Stimulated activated CD4-positive, alpha-beta T cell treated with anti-CD3 and anti-CD28 coated beads, Interleukin-15, amount 100 ng/mL, for 1 hour (primary cell): ENCODE results near the gene GABBR2.
"Not testable (repeated sequence)": the region's sequence is repeated elsewhere in the genome, so short reads cannot be mapped to it uniquely, and the experiment has no call there.

Experiments
- DNase-seq, 2 donors: peaks; one replicate each; pipeline ENCODE4 v3.0.0-alpha.2; 2020; ENCODE audit warnings: low read depth in 1 of 2, low spot score in 1 of 2

GABBR2 gene

DNA sequence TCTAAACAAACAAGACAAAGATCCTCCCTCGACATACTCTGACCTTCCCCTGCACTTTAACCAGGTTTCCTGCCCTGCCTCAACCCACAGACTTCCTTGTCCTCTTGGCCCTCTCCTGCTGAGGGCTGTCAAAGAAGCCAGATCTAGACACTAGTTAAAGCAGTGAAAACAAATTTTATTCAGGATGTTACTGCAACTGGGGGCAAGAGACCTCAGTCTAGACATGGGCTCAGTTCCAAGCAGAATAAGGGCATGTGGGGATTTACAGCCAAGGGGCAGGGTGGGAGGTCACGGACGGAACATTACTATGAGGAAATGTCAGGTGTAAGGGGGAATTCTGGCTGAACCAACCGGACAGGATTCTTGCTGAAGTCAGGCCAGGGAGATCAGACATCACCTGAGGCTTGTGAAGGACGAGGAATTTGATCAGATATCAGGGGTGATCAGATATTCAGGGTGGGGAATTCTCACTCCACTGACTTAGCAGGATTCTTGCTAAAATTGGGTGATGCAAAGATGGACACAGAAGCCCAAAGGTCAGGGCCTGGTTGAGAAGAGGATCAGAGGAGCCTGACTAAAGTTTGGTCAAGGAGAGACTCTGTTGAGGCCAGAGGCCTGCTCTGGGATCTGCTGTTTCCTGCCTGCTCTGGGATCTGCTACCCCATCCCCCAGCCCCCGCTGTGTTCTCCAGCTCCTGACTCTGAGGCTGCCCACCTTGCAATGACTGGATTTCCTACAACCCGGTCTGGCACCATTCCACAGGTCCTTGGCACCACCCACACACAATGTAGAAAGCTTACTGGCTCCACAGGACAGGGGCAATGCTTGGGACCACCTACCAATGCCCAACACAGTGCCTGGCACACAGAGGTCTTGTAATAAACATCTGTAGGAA, 21.5 kb downstream of the GABBR2 start:
- no peak for DNase-seq

DNA sequence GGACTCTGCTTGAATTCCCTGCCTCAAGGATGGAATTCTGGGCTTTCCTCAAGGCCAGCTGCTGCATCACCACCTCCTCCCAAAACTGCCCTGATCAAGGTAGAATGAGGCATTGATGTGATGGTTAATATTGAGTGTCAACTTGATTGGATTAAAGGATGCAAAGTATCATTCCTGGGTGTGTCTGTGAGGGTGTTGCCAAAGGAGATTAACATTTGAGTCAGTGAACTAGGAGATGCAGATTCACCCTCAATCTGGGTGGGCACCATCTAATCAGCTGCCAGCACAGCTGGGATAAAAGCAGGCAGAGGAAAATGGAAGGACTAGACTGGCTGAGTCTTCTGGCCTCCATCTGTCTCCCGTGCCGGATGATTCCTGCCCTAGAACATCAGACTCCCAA, 23.9 kb downstream of the GABBR2 start:
- DNase-seq, result not testable (repeated sequence)

DNA sequence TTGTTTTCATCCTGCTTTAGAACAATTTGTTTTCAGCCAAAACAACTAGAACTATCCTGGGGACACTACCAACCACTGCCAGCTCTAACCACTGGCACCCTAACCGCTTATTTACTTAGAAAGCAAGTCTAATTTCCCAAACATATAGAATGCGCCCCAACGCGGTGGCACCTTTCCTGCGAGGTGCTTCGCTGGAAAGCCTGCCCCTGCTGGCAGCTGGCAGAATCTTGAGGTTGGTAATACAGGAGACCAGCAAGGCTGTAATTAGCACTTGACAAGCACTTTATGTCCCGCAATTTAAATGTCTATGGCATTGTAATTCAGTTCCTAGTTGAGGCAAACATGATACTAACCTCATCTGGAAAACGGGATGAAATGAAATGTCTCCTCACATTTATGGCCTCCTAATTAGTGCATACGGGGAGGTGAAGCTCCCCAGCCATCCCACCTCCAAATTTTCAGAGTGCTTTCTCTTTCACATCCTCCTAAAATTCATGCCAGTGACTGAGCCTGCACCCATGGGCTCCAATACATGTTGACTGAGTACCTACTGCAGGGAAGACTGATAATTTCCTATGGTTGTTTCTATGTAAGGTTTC, 30.4 kb downstream of the GABBR2 start:
- DNase-seq, result no peak

DNA sequence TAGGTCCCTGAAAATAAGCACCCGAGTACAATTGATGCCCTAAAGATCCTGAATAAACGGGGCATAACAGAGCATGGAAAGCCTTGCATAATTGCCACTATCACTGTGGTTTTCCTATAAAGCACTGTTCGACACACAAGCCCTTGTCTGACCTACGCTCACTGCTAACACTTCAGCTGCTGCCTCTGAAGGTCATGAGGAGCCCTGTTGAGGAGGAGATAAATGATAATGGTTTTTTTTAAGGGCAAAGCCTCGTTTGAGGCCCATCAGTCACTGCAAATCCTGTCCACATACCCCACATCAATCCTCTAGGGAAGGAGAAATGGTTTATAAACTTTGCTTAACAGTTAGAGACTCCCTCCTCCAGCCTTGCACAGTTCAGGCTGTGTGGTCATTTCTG, 35.1 kb downstream of the GABBR2 start:
- no peak for DNase-seq

DNA sequence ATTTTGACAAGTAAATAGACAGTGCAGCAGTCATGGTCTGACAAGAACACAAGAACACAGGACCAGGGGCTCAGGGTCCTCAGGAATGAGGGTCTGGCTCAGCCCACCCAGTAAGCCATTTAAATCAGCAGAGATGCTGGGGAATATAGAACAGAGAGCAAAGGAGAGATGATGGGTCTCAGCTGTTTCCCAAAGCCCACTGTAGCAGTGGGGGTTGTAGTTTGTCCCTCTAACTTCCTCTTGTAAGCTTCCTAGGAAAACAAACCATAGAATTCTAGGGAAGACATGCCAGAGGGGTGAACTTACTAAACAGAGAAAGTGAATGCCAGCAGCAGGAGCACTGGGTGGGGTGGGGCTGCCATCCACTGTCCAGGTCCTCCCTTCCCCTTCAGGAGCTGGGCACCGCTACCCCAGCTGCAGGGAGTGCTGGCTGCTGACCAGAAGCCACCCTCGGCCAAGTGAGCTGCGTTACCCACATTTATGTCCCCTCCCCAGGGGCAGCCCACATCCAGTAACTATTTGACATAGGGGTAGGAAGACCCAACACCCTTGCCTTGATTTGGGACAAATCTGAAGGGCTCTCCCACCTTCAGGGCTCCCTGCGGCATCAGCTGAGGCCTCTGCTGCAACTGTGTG, 41.6 kb downstream of the GABBR2 start:
- DNase-seq, result no peak

DNA sequence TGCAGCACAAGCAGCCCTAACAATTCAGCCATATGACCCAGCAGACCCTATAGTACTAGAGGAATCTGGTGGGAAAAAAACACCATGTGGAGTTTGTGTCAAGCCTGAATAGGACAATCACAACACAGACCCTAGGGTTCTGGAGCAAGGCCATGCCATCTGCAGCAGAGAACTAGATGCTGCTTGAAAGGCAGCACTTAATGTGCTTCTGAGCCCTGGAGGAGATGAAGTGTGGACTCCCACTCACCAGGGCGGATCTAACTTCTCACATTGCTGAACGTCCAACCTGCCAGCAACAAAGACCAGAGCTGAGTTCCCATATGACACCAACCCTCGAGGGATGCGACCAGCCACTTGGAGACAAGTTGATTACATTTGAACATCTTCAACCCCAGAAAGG, 43.2 kb downstream of the GABBR2 start:
- DNase-seq, result no peak

DNA sequence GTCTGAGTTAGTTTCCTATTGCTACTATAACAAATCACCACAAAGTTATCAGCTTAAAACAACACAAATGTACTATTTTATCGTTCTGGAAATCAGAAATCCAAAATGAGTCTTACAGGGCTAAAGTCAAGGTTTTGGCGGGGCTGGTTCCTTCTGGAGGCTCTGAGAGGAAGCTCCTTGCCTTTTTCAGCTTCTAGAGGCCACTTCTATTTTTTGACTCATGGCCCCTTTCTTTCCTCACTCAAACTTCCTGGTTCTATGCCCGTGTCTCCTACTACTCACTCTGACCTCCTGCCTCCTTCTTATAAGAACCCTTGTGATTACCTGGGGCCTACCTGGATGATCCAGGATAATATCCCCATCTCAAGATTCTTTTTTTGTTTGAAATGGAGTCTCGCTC, 48.2 kb downstream of the GABBR2 start:
- no peak for DNase-seq

DNA sequence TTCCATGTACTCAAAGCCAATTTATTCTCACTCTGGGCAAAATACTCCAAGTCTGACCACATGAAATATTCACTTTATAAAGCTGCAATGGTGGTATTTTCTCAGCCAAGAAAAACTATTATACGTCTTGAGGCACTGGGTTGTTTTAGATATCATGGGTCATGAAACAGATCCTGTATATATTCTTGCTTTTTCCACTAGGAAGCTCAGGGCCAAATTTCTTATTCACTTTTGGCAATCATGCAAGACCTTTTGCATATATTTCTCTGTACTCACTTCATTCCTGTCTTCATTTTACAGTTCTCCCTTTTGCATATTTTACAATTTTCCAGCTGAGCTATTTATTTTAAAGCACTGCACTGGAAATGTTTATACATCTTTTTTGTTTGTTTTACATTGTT, 49.8 kb downstream of the GABBR2 start:
- DNase-seq, result no peak

DNA sequence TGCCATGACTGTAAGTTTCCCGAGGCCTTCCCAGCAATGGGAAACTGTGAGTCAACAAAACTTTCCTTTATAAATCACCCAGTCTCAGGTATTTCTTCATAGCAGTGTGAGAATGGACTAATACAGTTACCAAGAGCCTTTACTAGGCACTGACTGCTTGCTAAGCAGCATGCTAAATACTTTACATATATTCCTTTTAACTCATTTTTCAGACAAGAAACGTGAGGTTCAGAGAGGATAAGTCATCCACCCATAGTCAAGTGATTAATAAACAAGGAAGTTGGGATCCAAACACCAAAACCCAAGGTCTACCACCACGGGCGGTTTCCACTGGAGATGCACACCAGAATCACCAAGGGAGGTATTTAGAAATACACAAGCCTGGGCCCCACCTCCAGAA, 50.8 kb downstream of the GABBR2 start:
- DNase-seq, result no peak

DNA sequence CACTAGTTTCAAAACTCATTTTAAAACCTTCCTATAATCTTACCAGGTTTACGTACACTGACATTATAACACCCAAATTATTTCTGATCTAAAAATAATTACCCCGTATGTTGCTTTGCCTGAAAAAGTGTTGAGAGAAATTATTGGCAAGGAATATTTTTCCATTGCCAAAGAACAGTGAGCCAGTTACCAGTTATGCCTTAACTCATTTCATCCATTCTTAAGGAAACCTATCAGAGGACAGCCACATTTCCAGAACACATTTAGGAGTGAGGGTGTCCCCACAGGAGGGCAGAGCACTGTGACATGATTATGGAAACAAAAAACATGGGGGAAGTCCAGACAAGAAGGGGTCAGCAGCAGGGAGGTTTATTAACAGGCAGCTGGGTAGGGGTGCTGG, 52.2 kb downstream of the GABBR2 start:
- DNase-seq, result no peak

DNA sequence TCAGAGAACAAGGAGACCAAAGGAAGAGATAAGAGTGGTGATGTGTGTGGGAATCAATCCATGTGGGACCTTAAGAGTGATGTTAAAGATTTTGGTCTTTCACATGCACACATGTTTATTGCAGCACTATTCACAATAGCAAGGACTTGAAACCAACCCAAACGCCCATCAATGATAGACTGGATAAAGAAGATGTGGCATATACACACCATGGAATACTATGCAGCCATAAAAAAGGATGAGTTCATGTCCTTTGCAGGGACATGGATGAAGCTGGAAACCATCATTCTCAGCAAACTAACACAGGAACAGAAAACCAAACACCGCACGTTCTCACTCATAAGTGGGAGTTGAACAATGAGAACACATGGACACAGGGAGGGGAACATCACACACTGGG, 53.3 kb downstream of the GABBR2 start:
- DNase-seq, result not testable (repeated sequence)

DNA sequence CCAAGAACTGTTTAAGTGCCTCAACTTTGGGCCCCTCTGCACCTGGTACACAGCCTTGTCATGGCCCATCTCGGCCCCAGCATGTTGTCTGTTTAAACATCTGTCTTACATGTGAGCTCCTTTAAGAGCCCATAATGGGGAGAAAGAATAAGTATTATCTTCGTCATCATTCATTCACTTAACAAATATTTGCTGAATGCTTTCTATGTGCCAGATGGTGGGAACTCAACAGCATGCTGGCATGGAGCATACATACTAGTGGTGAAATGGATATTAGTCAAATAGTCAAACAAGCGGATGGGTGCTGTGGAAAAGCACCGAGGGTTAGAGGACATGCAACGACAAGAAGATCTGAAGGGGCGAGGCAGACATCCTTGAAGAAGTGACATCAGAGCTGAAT, 54.5 kb downstream of the GABBR2 start:
- DNase-seq, result no peak

DNA sequence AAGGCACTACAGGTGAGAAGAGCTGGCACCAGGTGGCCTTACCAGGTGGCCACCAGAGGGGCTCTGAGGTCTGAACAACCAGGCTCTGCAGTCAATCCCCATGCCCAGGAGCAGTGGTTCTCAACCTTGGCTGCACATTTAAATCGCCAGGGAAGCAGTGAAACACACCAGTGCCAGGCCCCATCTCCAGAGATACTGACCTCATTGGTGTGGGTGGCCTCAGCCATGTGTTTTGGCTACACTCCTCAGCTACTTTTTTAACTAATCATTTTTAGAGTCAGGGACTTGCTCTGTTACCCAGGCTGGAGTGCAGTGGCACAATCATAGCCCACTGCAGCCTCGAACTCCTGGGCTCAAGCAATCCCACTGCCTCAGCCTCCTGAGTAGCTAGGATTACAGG, 56.0 kb downstream of the GABBR2 start:
- DNase-seq, result no peak

DNA sequence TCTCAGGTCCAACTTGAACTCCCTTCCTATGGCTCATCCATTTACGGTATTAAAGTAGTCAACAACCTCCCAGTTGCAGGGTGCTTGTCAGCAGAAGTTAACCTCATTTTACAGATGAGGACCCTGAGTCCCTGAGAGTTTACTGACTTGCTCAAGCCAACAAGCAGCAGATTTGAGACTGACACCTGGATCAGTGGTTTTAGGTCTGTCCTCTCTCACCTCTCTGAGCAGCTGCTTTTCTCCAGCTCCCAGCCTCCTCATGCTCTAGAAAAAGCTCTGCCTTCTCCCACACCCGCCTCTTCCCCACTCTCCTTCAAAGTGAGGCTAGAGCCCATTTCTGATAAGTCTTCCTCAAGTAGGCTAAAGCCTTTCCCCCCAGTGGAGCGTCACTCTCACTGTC, 56.4 kb downstream of the GABBR2 start:
- DNase-seq, result no peak

DNA sequence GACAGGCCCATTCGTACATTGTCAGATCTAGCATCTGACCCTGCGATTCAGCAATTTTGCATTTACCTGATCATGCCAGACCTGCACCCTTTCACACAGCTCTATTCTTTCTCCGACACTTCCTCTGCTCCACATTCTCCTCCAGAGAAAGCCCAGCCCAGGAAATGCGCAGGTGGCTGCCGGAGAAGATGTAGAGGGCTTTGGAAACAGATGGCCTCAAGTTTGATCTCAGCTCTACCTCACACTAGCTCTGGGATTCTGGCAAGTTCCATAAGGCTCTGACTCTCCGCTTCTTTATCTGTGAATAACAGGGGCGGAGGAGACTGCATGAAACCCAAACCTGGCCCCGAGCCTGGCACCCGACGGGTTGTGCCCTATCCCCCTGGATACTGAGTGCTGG, 61.5 kb downstream of the GABBR2 start:
- DNase-seq, result no peak

DNA sequence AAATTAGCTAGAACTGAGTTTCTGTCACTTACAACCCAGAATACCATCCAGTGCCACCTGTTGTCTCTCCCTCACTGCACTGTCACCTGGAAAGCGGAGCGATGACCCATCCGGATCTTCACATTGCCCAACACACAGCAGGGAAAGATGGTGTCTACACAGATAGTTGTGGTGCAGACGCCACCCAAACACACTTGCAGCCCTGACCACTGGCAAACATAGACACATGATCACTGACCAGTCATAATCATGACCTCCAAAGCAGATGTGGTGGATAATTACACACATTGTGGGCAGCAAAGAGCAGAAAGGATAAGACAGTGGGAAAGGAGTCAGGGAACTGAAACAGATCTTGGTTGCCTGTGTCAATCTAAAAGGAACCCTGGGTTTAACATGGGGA, 64.7 kb downstream of the GABBR2 start:
- no peak for DNase-seq

DNA sequence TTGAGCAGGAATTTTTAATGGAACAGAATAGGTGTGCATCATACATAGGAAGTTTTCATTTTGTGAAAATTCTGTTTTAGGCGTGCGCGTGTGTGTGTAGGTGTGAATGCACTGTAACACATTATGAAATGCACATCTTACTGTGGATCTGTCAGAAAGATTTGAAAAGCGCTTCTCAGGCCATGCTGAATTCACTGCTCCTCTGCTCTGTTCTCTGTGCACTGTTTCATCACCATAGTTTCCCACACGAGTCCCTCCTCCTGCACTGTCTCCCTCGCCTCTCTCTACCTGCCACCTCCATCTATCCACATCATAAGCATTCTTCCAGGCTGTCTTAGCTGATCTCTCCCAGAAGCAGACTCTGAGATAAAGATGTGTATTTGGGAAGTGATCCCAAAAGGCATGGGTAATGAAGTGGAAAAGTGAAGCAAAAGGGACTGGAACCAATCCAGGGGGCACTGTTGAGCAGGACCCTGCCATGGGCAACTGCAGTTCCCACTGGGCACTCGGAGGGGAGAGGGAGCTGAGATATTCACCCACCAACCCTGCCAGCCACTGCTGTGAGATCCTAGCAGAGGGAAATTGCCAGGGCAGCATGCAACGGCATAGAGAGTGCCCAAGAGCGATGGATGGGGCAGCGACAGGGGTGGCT, 65.9 kb downstream of the GABBR2 start:
- DNase-seq, result no peak

DNA sequence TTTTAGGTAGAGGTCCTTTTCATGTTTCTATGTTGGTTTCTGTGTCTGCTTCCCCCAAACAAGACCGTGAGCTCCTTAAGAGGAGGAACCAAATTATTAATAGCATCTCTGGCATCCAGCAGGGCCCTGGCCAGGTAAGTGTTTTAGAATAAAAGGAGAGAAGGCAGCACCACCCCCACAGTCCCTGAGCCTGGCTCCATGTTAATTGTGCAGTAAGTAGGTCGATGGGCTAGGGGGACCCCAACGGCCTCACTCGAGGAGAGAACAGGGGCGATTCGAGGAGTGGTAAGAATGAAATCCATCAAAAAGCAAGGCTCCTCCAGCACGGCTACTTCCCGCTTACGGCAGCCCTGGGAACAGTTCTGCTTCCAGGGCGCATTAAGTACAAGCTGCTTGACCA, 67.0 kb downstream of the GABBR2 start:
- DNase-seq, result no peak

DNA sequence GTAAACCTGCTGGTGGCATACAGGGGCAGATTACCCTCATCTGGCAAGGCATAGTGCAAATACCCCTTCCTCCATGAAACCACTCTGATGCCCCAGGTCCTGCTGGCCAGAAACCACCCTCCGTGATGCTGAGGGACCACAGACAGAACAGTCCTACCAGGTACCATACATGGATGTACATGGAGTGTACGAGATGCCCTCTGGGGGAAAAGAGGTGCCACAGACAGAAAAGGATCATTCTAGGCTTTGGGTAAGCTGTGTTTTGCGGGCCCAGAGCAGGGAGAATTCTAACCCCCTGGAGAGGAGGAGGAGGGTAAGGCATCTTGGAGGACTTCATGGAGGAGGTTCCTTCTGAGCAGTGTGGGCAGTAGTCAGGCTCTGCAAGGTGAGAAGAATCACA, 68.3 kb downstream of the GABBR2 start:
- DNase-seq, result no peak

DNA sequence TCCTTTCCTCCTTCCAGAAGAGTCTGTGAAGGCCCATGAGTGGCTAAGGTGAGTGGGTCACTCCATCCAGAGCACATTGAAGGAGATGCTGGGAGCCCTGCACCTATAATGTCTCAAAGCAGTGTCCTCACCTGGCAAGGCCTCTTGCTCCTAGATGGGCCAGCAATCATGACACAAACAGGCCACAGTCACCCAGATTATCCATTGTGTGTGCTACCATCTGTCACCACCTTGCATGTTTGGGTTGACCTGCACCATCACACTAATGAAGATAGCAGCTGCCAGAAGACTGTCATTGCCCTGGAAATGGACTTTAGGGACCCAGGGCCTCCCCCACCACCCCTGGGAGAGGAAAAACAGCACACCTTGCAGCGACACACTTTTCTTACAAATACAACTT, 69.6 kb downstream of the GABBR2 start:
- no peak for DNase-seq

DNA sequence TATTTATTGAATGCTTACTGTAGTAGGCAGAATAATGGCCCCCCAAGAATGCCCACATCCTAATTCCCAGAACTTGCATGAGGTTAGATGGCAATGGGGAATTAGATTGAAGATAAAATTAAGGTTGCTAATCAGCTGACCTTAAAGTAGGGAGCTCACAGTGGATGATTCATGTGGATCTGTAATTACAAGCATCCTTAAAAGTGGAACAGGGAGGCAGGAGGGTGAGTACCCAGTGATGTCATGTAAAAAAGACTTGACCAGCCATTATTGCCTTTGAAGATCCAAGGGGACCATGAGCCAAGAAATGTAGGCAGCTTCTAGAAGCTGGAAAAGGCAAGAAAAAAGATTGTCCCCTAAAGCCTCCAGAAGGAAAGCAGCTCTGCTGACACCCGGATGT, 71.4 kb downstream of the GABBR2 start:
- DNase-seq, result no peak

DNA sequence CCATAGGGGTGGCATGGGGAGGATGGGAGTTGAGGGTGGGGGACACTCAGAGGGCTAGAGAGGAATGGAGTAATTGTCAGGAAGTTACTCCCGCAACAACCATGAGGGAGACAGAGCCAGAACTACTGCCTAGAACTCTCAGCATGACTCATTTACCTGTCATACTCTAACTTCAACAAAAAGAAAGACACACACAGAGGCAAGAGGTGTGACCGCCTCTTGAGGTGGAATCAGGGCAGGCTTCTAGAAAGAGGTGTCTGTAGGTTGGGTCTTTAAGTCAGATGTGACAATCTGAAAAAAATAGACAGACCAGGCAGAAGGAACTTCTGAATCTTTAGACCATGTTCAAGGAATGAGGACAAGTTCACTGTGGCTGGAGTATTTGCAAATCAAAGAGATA, 73.4 kb downstream of the GABBR2 start:
- no peak for DNase-seq
